SW 1271 (cell line): ENCODE measurements around the gene SCRN3.
"Not testable (repeated sequence)": the region's sequence is repeated elsewhere in the genome, so short reads cannot be mapped to it uniquely, and the experiment has no call there.

Source experiments
- DNase-seq, 2 experiments: peaks; one replicate each; lab custom pipeline; 2025; lab: John Stamatoyannopoulos, UW

SCRN3 gene, protein sequence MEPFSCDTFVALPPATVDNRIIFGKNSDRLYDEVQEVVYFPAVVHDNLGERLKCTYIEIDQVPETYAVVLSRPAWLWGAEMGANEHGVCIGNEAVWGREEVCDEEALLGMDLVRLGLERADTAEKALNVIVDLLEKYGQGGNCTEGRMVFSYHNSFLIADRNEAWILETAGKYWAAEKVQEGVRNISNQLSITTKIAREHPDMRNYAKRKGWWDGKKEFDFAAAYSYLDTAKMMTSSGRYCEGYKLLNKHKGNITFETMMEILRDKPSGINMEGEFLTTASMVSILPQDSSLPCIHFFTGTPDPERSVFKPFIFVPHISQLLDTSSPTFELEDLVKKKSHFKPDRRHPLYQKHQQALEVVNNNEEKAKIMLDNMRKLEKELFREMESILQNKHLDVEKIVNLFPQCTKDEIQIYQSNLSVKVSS

DNA sequence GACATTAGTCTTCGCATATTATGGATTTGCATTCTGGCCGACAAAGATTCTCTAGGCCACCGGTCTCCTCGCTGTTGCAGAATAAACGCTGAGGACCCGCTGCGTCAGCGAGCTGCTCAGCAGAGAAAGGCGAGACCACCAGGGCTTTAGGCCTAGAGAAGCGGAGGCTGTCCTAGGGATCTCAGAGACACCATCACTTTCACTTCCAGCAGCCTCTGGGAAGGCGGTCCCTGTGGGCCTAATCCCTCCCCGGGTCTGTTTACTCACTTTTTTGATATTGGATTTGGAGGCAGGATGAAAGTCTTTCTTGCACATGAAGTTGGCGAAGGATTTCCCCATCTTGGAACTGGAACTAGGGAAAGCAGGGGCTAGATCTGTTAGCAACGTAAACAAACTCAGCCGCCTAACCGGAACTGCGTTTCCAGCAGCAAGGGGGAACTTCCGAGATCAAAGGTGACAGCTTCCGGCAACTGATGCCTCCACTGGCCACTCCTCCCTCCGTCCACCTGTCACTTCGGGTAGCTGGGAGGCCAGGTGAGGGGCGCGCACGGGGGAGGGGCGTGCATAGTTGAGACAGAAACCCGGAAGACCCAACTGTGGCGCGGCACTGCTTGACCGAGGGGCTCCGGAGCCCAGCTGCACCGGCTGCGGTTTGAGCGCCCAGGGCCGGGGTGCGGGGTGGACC is at the start of gene SCRN3:
TSS of gene SCRN3 (plus strand) at position 447 of the 685 bp plus-strand sequence. CDS start 2,554 bp downstream, outside the sequence.
- peak; percentile 53 to 78 for DNase-seq

DNA sequence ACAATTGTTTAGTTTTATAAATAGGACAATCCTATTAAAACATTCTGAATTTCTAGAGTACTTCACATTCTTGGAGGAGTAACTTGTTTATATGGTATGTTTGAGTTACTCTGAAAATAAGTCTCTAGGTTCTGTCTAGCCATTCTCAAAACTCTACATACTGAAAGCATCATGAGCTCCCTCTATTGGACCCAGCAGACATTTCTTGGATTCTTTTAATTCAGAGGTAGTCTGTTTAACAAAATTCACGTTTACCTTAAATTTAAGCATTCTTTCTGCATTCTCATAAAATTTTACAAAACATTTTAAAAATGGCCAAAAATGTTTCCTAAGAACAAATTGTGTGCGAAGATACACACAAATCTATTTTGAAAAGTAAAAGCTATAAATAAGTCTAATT is 45.5 kb upstream of the SCRN3 start:
- peak in 1 of 2 experiments; percentile 37 for DNase-seq

DNA sequence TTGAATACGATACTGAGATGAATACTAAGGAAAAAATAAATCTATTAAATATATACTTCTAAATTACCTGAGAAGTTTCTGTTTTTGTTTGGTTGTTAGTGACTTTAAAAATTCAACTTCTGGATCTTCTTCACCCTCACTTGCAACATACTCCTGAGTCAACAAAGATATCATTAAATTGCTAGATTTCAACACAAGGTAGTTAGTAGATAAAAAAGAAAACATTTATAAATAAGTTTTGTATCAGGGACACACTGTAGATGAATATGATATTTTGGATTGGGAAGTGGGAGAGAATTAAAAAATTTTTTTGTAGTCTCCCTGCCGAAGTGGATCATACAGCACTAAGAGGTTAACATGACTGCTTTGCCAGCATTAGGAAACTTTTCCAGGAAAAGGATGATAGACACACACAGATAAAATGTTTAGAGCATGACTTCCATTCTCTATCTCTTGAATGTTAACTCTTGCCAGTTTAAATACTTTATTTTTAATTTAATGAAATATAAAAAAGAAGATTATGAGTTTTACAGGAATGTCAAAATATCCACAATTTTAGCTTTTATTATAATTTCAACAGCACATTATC is 44.8 kb upstream of the SCRN3 start:
- DNase-seq = no peak

DNA sequence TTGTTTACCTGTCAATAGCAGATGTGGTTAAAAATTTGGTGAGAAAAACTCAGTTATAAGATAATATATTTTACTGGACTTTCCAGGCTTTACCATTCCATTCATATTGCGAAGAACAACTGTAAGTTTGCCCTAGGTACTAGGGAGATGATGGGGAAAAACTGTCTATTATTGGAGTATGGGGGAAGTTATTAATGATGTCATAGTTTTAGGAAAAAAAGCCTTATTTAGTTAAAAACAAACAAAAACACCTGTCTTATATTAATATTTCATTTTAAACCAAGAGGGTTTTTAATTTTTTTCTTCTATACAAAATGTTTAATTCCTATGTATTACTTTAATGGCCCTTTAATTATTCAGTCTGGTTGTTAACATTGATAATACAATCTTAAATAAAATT is 42.5 kb upstream of the SCRN3 start:
- no peak for DNase-seq

DNA sequence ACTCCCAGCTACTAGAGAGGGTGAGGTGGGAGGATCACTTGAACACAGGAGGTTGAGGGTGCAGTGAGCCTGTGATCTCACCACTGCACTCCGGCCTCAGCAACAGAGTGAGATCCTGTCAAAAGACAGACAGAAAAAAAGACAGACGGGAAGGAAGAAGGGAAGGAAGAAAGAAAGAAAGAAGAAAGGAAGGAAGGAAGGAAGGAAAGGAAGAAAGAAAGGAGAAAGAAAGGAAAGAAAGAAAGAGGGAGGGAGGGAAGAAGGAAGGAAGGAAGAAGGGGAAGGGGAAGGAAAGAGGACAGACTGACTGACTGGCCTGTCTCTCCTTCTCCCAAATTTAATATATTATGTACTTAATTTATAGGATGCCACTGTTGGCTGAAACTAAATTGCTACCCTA is 39.2 kb upstream of the SCRN3 start:
- DNase-seq = no peak

DNA sequence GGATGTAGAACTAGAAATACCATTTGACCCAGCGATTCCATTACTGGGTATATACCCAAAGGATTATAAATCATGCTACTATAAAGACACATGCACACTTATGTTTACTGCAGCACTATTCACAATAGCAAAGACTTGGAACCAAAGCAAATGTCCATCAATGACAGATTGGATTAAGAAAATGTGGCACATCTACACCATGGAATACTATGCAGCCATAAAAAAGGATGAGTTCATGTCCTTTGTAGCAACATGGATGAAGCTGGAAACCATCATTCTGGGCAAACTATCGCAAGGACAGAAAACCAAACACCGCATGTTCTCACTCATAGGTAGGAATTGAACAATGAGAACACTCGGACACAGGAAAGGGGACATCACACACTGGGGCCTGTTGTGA is 35.9 kb upstream of the SCRN3 start:
- not testable (repeated sequence) for DNase-seq

DNA sequence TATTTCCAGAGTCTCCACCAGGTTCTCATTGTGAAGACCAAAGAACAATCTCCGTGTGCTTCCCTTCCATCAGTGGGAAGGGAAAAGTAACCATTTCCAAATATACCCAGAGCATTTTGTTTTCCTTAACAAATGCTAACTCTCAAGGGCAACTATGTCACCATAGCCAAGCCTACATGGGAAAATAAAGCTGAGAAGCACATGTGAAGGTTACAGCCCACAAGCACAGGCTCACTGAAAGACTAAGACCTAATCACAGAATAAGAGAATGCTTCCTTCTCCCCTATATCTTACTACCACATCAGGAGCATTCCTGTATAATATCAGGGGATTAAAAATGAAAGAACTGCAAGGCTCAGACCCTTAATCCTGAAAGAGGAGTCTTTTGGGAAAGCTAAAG is 32.6 kb upstream of the SCRN3 start:
- no peak for DNase-seq

DNA sequence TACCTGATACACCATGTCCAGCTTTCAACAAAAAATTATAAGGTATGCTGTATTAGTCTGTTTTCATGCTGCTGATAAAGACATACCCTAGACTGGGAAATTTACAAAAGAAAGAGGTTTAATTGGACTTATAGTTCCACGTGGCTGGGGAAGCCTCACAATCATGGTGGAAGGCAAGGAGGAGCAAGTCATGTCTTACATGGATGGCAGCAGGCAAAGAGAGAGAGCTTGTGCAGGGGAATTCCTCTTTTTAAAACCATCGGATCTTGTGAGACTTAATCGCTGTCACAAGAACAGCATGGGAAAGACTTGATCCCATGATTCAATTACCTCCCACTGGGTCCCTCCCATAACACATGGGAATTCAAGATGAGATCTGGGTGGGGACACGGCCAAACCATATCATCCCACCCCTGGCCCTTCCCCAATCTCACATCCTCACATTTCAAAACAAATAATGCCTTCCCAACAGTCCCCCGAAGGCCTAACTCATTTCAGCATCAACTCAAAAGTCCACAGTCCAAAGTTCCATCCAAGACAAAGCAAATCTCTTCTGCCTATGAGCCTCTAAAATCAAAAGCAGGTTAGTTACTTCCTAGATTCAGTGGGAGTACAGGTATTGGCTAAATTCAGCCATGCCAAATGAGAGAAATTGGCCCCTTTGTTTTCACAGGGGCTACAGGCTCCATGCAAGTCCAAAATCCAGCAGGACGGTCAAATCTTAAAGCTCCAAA is 31.9 kb upstream of the SCRN3 start:
- DNase-seq = not testable (repeated sequence)

DNA sequence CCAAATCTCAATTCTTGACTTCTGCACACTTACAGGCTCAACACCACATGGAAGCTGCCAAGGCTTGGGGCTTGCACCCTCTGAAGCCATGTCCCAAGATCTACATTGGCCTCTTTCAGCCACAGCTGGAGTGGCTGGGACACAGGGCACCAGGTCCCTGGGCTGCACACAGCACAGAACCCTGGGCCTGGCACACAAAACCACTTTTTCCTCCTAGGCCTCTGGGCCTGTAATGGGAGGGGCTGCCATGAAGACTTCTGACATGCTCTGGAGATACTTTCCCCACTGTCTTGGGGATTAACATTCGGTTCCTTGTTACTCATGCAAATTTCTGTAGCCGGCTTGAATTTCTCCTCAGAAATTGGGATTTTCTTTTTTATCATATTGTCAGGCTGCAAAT is 30.9 kb upstream of the SCRN3 start:
- no peak for DNase-seq

DNA sequence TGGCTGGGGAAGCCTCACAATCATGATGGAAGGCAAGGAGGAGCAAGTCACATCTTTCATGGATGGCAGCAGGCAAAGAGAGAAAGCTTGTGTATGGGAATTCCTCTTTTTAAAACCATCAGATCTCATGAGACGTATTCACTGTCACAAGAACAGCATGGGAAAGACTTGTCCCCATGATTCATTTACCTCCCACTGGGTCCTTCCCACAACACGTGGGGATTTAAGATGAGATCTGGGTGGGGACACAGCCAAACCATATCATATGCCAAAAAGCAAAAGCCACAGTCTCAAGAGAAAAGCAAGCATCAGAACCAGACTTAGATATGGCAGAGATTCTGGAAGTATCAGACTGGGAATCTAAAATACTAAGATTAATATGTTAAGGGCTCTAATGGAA is 30.0 kb upstream of the SCRN3 start:
- no peak for DNase-seq

DNA sequence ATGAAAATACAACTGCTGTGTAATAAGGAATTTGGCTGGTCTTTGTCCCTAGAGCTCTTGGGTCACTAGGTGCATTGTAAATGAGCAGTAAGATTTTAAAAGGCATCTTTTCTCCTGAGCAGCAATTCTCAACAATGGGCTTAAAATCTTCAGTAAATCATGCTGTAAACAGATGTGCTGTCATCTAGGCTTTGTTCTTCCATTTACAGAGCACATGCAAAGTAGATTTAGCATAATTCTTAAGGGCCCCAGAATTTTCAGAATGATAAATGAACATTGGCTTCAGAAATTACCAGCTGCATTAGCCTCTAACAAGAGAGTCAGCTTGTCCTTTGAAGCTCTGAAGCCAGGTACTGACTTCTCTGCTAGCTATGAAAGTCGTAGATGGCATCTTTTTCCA is 26.8 kb upstream of the SCRN3 start:
- no peak for DNase-seq

DNA sequence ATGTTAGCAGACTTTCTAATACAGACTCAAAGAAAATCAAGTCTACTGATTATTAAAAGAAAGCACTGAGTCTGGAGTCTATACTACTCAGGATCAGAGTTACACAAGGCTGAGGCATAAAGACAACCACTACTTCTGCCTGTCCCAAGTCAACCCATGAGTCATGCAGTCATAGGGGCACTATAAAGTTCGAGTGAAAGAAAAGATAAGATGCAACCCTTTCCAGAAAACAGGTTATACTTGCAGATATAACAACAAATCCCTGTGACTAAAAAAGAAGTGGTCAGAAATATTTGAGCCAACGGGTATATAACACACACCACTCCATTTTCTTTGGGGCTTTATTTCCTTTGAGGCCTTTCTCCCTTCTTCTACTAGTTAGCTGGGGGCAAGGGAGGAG is 18.6 kb upstream of the SCRN3 start:
- no peak for DNase-seq

DNA sequence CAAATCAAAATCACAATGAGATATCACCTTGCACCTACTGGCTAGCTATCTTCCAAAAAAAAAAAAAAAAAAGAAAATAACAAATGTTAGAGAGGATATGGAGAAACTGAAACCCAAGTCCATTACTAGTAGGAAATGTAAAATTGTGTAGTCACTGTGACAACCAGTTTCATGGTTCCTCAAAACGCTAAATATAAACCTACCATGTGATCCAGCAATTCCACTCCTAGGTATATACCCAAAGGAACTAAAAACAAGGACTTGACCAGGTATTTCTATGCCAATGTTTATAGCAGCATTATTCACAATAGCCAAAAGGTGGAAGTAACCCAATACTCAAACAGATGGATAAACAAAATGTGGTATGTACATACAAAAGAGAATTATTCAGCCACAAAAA is 11.7 kb upstream of the SCRN3 start:
- no peak for DNase-seq

DNA sequence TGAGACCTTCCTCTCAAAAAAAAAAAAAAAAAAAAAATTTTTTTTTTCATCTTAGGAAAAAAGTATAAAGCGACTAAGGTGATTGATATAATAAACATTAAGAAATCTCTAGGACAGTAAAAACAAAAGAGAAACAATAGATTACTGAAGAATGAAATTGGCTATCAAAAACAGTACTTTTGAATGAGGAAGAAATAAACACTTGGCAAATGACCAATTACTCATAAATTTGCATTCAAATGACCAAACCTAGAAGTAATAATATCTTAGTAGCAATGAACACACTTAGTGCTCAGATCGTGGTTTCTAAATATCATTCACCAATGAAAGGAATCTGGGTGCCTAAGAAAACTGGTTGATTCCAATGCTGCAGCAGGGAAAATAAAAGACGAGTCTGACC is 10.3 kb upstream of the SCRN3 start:
- DNase-seq = no peak

DNA sequence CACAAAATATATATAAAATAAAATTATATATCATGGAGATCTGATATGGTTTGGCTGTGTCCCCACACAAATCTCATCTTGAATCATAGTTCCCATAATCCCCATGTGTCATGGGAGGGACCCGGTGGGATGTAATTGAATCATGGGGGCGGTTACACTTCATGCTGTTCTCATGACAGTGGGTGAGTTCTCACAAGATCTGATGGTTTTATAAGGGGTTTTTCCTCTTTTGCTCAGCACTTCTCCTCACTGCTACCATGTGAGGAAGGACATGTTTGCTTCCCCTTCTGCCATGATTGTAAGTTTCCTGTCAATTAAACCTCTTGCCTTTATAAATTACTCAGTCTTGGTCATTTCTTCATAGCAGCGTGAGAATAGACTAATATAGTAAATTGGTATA is 6.8 kb upstream of the SCRN3 start:
- not testable (repeated sequence) for DNase-seq

DNA sequence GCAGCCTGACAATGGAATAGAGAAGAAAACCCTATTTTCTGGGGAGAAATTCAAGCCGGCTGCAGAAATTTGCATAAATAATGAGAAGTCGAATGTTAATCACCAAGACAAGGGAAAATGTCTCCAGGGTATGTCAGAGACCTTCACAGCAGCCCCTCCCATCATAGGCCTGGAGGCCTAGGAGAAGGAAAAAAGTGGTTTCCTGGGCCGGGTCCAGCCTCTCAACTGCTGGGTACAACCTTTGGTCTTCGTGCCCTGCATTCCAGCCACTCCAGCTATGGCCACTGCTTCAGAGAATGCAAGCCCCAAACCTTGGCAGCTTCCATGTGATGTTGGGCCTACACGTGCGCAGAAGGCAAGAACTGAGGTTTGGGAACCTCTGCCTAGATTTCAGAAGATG is 6.0 kb upstream of the SCRN3 start:
- DNase-seq = no peak

DNA sequence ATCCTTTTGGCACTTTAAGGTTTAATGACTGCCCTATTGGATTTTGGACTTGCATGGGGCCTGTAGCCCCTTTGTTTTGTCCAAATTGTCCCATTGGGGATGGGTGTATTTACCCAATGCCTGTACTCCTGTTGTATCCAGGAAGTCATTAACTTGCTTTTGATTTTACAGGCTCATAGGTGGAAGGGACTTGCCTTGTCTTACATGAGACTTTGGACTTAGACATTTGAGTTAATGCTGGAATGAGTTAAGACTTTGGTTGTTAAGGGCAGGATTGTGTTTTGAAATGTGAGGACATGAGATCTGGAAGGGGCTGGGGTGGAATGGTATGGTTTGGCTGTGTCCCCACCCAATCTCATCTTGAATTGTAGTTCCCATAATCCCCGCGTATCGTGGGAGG is 5.2 kb upstream of the SCRN3 start:
- not testable (repeated sequence) for DNase-seq

DNA sequence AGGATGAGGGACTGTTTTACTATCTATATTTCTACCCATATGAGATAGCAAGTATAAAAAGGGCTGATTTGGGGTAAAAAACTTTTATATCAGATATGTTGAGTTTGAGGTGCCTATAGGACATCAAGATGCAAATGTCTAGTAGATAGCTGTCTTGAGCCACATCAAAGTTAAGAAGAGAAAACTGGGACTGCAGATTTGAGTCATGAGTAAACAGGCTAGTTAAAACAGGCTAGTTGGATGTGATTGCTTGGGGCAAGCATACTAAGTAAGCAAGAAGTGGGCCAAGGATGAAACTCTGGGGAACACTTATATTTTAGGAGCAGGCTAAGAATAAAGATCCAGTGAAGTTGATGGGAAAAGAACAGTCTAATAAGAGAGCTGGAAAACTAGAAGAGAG is 2.8 kb upstream of the SCRN3 start:
- no peak for DNase-seq

DNA sequence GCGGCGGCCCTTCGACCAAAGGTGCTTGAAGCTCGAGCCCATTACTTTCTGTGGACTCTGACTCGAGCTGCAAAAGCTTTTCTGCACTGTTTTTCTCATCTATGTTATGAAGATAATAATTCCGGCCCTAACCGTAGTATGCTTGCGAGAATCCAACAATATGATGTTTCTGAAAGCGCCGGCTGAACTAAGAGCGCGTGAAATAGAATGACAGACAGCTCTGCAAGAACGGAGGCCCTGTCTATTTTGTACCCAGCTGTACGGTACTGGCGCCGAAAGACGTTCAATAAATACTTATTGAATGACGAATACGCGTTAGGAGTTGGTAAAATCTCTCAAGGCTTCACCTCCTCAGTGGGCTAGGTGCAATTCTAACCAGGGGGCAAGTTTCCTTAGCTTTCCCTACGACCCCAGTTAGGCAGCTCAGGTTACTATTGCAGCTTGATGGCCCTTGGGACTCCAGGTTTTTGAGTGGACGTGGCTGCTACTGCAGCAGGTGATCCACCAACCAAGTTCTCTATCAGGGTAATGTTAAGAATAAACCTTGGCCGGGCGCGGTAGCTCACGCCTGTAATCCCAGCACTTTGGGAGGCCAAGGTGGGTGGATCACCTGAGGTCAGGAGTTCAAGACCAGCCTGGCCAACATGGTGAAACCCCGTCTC is 570 bp downstream of the SCRN3 start:
- peak in 1 of 2 experiments; percentile 19 for DNase-seq

DNA sequence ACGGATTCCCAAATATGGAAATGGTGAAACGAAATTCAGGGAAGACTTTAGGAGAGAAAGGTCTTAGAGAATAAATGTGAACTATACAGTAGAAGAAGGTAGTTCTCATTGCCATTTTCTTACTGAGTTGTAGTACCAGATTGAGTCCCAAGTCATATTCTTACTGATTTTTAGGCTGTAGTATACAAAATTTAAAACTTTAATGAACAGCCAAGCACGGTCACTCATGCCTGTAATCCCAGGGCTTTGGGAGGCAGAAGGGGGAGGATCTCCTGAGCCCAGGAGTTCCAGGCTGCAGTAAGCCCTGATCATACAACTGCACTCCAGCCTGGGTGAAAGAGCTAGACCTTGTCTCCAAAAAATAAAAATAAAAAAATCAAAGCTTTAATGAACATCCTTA is 2.2 kb downstream of the SCRN3 start:
- no peak for DNase-seq

DNA sequence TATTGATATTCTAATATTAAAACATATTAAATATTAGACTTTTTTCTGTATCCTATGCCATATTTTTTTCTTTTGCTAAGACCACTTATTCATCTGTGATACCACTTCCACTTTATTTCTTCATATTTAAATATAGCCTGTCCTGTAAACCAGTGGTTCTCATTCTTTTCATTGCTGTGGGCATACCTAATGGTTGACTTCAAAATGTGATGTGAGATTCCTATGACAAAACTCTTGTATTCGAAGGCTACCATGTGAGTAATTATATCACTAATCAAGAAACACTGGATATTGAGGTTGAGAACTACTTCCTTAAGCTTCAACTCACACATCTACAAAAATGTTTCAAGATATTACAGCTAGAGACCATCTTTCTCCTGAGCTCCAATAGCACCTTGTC is 3.6 kb downstream of the SCRN3 start:
- DNase-seq = no peak

DNA sequence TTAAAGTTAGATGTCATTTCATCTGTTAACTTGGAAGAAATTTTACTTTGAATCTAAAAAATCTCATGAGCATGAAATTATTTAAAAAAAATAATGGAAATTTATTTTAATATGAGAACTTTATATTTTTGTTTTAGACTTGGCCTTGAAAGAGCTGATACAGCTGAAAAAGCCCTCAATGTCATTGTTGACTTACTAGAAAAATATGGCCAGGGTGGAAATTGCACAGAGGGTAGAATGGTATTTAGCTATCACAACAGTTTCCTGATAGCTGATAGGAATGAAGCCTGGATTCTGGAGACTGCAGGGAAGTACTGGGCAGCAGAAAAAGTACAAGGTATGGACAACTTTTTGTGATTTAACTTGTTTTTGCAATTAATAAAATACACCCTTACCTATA is 5.3 kb downstream of the SCRN3 start:
- DNase-seq = no peak
